GM19452 (cell line): ENCODE results near the gene PLA2G4A.
"Not testable (repeated sequence)": the region's sequence is repeated elsewhere in the genome, so short reads cannot be mapped to it uniquely, and the experiment has no call there.

Experiments used
- ATAC-seq: cut with Tn5 transposase; IDR thresholded peaks from one replicate; pipeline ENCODE4 v1.9.1; 2021; ENCODE audit not compliant: unreplicated experiment

PLA2G4A gene

DNA sequence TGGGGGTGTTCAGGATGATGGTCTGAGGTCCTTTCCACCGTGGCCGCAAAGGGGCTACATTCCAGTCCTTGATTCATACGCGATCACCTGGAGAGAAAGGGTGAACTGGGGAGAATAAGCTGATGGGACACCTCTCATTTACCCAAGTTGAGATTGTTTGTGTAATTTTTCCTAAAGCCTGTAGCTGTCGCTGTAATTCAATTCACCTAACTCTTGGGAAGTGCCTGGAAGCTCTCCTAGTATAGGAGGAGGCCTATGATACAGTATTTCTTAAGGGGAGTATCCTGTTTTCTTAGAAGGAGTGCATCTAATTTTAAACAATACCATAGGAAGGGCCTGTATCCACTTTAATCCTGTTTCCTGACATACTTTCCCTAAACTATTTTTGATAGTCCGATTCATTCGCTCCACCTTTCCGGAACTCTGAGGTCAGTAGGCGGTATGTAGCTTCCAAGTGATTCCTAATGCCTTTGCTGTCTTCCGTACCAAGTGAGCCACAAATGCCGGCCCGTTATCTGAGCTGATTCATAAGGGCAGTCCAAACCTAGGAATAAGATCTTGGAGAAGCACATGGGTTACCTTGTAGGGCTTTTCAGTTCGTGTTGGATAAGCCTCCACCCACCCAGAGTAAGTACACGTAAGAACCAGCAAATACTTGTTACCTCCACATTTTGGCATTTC is 88.5 kb downstream of the PLA2G4A start:
- ATAC-seq = not testable (repeated sequence)

DNA sequence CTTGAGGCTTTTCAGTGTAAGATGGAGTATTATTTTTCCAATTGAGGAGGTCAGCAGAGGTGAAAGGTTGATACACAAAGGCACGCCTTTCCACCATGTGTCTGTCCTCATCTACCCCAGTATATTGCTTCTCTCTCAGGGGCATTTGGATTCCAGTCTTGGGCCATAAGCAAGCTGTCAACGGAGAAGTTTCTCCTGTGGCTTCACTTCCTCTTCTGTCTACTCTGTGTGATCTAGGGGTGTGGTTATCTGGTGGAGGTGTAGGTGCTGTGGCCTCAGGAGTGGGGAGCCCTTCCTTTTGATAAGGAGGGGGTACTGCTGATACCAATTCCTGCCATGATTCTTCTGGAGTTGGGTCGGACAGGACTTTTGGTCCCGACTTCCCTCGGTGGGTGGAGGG is 92.6 kb downstream of the PLA2G4A start:
- ATAC-seq = peak; percentile 67

GRCh38 chr1:186922814-186923213 is 94.1 kb downstream of the PLA2G4A start:
- not testable (repeated sequence) for ATAC-seq

DNA sequence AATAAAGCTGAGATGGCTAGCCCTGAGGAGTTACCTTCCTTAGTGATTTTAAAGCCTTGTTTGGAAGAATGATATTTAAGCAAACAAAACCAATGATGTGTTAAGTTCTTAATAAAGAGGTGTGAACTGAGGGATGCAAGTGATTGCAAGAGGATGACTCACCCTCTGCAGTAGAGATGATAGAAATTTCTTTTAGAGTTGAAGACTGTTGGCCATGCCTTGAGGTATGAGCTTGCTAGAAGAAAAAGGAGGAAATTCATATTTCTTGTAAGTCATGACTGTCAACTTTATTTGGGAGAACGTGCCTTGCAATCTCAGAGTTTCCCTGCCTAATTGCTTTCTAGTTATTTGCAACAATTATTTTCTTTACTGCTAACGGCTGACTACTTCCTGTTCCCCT is 94.7 kb downstream of the PLA2G4A start:
- ATAC-seq = no peak

GRCh38 chr1:186925881-186926669 is 97.3 kb downstream of the PLA2G4A start:
- no peak for ATAC-seq

GRCh38 chr1:186927884-186928283 is 99.1 kb downstream of the PLA2G4A start:
- ATAC-seq = no peak

DNA sequence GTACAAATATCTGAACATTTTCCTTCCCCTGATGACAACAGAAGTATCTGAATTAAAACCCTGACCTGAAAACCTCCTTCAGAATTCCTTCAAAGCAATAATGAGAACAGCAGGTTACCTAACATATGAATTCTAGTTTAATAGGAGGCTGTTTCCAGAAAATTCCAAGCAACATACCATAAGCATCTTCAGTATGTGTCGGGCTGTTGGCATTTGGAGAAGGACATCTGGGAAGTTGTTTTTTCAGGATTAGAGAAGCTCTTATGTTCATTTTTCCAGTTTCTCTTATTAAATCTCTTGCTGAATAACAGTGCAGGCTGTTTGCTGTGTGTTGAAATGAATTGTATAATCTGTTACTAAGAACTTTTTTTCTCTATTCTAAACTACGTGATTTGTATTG is 101.5 kb downstream of the PLA2G4A start:
- no peak for ATAC-seq

GRCh38 chr1:186937016-186937670 is 108.4 kb downstream of the PLA2G4A start:
- no peak for ATAC-seq

DNA sequence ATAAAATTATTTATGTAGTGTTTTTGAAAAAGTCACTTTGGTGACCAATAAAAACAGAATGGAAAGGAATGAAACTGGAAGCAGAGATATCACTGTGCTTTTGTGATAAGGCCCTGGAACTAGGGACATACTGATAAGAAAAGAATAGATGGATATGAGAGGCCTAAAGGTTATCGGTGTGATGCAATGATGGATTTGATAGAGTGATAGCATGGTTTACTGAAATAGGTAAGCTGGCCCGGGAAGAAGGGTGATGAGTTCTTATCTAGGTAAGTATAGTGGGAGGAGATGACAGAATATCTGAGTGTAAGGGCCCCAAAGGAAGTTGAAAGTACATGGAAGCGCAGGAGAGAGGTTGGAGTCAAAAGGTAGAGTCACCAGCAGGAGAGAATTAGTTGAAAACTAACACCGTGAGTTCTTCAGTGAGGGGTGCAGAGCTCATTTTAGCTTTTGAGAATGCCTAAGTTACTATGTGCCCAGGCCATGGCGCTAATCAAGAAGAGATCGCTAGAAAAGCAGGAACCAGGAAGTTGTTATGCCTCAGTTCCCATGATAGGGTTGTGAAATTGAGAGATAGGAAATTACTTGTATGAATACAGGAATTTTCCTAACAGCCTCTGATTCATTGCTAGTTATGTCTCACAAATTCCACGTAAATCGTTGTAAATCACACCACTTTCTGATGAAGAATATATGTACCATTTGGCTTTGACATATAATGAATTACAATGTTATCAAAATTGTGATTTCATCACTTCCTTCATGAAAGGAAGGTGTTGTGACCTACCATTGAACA is 115.3 kb downstream of the PLA2G4A start:
- ATAC-seq = no peak

DNA sequence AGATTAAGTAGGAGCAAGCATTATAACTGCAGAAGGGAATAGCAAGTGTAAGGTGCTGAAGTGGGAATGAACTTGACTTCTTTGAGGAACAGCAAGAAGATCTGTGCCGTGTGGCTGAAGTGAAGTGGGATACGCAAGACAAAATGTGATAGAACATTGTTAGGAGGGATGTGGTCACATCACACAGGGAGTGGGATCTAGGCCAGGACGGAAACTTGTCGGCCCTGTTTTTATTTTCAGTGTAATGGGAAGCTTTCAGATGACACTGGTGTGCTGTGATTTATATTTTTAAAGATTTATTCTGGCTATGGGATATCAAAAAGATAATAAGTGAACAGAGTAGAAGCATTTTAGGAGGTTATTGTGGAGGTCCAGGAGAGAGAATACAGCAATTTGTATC is 116.4 kb downstream of the PLA2G4A start:
- ATAC-seq = no peak

- ATAC-seq = no peak
Observed at GRCh38 chr1:186948535-186948934, 119.8 kb downstream of the PLA2G4A start.

DNA sequence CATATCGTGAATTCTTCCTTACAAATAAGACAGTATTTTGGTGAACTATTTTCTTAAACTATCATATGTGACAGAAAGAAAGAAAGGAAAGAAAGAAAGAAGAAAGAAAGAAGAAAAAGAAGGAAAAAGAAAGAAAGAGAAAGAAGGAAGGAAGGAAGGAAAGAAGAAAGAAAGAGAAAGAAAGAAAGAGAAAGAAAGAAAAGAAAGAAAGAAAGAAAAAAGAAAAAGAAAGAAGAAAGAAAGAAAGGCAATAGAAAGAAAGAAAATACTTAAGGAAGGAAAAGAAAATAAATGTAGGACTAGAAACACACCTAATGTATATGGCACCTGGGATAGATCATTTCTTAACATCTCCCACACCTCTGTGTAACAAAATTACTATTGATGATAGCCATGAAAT is 120.4 kb downstream of the PLA2G4A start:
- no peak for ATAC-seq

- no peak for ATAC-seq
Observed at GRCh38 chr1:186950547-186950946, 121.8 kb downstream of the PLA2G4A start.

- ATAC-seq = no peak
Observed at GRCh38 chr1:186953876-186954275, 125.1 kb downstream of the PLA2G4A start.

DNA sequence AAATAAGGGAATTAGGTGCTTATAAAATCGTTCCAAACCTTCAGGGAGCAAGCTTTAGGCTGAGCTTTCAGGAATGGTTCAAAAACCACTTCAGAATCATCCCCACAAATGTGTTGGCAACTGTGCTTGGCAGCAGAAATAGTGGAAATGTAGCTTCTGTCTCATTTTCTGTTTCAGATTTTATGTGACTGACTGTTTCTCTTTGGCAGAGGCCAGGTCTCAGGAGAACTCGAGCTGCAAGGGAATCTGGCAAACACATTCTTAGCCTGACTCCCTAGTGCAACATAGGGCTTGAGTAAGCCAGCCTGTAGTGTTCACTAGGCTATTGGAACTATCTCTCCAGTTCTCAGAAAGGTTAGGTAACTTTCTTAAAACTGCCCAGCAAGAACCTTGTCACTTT is 128.6 kb downstream of the PLA2G4A start:
- no peak for ATAC-seq

DNA sequence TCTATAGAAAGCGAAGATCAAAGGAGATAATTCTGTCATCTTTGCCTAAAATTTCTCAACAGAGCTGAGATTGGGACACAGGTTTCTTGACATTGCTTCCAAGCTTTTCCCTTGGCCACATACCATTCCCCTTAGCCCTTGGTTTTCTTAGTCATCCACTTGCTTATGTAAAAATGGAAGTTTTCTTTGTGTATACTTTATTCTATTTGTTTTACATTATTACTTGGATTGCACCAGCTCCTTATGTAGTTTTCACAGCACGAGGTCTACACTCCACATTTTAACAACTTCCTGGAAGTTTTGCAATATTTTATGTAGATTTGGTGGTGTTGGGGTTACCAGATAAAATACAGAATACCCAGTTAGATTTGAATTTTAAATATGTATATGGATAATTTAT is 129.8 kb downstream of the PLA2G4A start:
- ATAC-seq = no peak

DNA sequence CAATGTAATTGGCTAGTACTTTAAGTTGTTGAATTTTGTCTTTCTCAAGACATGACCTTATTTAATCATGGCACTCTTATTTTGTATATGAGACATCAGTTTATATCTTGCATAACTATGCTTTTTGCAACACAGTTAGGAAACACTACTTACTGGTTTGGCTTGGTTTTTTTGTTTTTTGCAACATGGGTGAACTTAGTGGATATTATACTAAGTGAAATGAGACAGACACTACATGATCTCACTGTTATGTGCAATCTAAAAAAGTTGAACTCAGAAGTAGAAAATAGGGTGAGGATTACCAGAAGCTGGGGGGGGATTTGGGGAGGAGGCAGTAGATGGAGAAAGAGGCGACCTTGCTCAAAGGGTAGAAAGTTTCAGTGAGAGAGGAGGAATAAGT is 132.1 kb downstream of the PLA2G4A start:
- ATAC-seq = no peak

DNA sequence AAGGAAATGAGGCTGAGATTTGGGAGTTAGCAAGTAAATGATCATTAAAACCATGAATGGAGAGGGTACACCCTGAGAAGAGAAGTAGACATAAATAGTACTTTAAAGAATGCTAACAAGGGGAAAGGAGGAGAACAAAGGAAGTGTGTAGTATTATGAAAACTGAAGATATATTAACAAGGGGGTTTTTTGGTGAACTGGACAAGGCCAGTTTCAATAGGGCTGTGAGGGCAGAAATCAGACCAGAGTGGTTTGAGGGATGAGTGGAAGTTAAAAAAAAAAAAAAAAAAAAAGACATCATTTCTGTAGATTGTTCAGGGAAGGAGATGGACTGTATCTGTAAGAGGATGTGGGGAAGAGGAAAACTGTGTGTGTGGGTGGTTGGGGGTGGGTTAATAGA is 137.1 kb downstream of the PLA2G4A start:
- no peak for ATAC-seq

DNA sequence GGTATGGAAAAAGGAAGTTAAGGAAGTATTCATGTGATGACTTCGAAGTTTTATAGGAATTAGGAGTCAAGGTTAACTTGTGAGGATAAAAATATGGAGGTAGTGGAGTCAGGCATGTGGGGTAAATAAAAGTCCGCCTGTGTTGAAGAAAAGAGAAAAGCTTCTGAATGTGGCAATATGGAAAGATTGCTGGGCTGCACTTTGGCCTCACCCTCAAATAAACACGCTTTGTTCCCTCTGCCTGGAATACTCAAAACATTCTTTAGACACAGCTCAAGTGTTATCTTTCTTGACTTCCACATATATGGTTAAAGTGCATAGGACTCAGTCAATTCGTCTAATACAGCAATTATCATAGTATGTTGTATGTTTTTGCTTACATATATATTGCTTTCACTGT is 137.7 kb downstream of the PLA2G4A start:
- ATAC-seq = no peak

- ATAC-seq = no peak
Observed at GRCh38 chr1:186967656-186968394, 139.1 kb downstream of the PLA2G4A start.

DNA sequence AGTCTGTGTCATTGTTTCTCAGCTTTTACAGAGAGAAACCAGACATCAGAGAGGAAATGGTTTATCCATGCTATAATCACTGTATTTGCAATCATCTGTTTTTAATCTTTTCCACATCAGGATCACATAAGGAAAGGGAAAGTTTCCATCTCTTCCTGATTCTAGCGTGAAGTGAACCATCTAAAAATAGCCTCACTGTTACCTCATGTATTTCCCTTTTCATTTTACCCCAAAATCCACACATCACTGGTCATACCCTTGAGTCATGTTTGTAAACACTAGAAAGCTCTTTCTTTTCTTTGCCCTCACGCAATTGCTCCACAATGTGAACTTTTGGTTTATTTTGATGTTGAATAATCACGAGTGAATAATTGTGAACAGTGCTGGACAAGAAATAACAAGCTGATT is 146.0 kb downstream of the PLA2G4A start:
- ATAC-seq = no peak
